GM19043 (cell line): ENCODE measurements around the gene CHD1.

Experiments
- ATAC-seq: cut with Tn5 transposase; IDR thresholded peaks from one replicate; pipeline ENCODE4 v1.9.1; 2021; ENCODE audit warnings: low read depth; ENCODE audit not compliant: unreplicated experiment

CHD1 gene

GRCh38 chr5:98936948-98937715 is 8.3 kb upstream of the CHD1 start:
- no peak for ATAC-seq

DNA sequence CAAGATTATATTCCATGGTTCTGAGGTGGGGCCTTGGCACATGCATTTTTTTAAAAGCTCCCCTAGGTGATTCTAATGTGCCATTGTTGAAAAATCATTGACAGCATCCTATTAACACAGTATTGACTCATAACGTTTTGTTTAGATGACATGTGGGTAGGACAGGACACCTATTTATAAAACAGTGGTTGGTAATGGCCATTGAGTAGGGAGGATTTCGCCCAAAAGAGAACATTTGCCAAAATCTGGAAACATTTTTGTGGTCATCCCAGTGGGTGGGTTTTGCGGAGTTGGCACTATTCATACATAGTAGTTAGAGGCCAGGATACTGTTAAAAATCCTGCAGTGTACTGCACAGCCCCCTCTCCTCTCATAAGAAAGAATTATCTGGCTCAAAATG is 6.4 kb upstream of the CHD1 start:
- ATAC-seq, result no peak

GRCh38 chr5:98934546-98934945 is 5.7 kb upstream of the CHD1 start:
- no peak for ATAC-seq

GRCh38 chr5:98933445-98934072 is 4.8 kb upstream of the CHD1 start:
- peak; percentile 32 for ATAC-seq

DNA sequence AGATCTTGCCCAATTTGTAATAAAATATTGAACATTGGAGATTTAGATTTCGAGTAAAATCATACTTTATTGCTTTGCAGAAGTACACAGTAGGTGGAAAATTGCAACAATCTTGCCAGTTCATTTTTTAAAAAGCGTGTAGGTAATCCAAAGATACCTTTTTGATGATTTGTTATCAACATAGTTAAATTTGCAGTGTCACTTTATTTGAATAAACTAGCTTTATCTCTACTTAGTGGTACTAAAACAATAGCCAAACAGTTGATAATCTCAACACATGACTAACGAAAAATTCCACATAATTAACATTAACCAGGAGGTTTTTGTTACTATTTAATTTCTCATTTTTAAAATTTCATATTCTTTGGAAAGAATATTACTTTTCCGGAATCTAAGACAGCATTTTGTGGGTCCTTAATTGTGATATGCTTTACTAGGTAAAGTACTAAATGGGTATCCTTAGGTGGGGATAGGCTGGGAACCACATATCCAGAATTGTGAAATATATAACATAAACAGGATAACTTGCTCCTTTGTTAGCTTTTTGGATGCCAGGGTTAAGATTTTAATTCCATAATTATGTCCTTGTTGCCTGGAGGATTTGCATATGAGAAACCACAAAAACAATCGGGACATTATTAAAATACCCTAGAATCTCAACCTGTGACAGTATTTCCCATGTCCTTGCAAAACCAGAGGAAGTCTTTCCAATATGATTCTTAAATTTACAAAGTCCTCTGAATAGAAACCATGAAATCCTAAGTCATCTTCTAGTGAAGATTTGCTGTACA is 2.4 kb upstream of the CHD1 start:
- ATAC-seq, result no peak

DNA sequence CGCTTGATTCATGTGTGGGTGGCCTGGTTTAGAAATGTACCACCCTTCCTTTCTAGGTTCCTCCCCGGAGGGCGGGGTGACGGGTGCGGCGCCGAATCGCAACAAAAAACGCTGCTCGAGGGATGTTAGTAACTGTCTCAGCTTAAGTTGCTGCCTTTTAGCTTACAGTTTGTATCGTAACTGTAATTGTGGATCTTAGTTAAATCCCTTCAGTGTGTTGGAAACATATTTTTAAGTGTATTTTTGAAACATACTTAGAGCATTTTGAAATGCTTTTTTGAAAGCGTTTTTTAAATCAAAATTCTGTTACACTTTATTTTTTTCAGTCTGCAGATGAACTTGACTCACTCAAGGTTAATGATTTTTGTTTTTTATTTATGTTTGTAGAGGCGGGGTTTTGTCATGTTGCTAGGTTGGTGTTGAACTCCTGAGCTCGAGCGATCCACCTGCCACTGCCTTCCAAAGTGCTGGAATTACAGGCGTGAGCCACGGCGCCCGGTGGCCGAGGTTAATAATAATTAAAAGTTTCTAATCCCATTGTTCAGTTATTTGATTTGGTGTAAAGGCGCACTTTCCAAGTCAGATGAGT is 997 bp upstream of the CHD1 start:
- ATAC-seq, result peak; percentile 47

- peak; percentile 15 for ATAC-seq
Observed at GRCh38 chr5:98927989-98928872, 576 bp downstream of the CHD1 start.

DNA sequence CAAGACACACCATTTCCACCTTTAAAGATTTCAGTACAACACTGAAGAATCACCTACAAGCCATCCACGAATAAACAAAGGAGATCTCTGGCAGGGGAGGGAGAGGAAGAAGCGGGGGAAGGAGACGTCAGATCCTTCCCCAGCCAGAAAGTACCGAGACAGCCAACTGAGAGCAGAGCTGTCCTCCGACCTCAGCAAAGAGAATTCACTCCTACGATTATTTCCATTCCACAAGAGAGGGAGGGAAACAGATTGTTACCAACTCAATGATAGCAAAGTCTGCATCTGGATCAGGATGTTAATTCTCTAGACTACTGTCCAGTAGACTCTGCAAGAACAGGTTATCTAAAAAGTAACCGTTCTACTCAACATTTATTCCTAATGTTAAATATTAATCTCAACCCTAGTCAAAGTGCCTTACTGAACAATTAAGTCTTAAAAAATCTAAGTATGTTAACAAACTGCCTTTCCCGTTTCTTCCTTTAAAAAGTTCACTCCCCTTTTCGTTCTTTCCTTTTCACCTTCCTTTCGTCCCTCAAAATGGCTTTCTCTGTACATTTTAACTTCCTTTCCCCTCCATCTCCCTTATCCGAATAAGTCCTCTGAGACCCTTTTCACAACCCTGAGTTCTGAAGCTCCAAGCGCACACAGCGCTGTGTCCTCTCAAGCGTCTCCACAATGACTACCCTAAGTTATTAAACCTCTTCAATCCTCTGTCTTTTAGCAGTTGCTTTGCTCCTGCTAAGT is 1.4 kb downstream of the CHD1 start:
- ATAC-seq, result no peak

GRCh38 chr5:98923966-98924365 is 4.8 kb downstream of the CHD1 start:
- ATAC-seq, result no peak

- no peak for ATAC-seq
Observed at GRCh38 chr5:98921947-98922505, 6.8 kb downstream of the CHD1 start.

GRCh38 chr5:98917433-98917832 is 11.4 kb downstream of the CHD1 start:
- no peak for ATAC-seq

- no peak for ATAC-seq
Observed at GRCh38 chr5:98916540-98916939, 12.3 kb downstream of the CHD1 start.

- no peak for ATAC-seq
Observed at GRCh38 chr5:98913911-98914310, 14.9 kb downstream of the CHD1 start.

DNA sequence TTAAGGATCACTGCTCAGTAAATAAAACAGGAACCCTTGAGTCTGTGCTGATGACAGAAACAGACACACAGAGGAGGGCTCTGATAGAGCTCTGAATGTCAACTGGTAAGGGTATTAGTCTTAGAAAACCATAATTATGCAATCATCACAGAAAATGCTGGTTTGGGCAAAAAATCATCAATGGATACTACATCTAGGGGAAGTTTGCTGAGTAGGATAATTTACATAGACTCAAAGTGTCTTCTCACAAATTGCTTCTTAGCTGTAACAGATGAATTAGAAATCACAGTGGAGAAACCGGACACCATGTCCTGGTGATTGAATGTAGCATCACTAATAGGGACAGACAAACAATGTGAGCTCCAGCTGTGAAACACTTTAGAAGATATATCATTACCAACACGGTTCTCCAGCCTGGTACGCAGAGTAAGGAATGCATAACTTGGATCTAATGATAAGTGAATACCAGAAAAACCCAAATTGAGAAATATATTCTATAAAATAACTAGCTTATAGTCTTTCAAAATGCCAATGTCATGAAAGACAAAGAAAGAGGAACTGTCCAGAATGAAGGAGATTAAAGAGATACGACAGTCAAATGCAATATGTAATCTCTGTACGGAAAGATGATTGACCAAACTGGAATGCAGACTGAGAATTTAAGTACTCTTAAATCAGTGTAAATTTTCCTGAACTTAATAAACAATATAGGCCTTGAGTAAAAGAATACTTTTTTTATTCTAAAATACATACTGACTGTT is 17.3 kb downstream of the CHD1 start:
- no peak for ATAC-seq

- no peak for ATAC-seq
Observed at GRCh38 chr5:98909363-98909762, 19.4 kb downstream of the CHD1 start.

GRCh38 chr5:98907951-98908350 is 20.9 kb downstream of the CHD1 start:
- ATAC-seq, result no peak

DNA sequence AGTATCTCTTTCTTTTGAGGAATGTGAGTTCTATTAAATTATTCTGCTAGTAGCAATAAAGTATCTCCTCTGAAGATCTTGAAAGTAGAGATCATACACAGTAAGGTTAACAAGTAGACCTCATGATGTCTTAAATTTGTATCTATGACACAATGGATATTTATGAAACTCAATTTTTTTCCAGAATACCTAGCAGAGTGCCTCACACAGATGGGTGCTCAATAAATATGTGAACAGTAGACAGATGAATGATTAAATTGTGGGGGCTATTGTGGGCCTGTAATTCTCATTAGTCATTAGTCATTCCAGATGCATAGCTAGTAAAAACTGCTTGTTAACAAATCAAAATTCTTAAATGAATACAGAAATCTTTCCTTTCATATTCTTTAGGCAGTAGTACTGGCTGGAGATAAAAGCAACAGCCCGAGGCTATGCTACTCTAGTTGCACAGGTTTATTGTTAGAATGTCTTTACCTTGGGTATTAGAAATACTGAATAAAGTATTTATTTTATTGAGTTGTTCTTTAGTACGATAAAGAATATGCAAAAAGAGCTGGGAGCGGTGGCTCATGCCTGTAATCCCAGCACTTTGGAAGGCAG is 22.0 kb downstream of the CHD1 start:
- no peak for ATAC-seq
